ENCODE results near the gene OR7C1.
"Not testable (repeated sequence)": the region's sequence is repeated elsewhere in the genome, so short reads cannot be mapped to it uniquely, and the experiment has no call there.

The OR7C1 gene

GRCh38 chr19:14783410-14783998 is 51.5 kb downstream of the OR7C1 start:
- DNase-seq: not testable (repeated sequence)

- no peak for DNase-seq
Measured at GRCh38 chr19:14782626-14783409, 52.2 kb downstream of the OR7C1 start.

GRCh38 chr19:14781713-14782536 is 53.1 kb downstream of the OR7C1 start:
- not testable (repeated sequence) for DNase-seq

GRCh38 chr19:14780622-14781225 is 54.3 kb downstream of the OR7C1 start:
- DNase-seq: not testable (repeated sequence)

GRCh38 chr19:14779151-14779550 is 55.8 kb downstream of the OR7C1 start:
- no peak for DNase-seq

GRCh38 chr19:14778110-14778845 is 56.7 kb downstream of the OR7C1 start, which contains the start of gene ADGRE2:
Gene ADGRE2, minus strand, starts transcription at chr19:14778560. Its CDS starts 1,804 bp downstream, at chr19:14776756.
- DNase-seq: not testable (repeated sequence)

GRCh38 chr19:14777645-14778044 is 57.3 kb downstream of the OR7C1 start:
- not testable (repeated sequence) for DNase-seq

- DNase-seq: no peak
Measured at GRCh38 chr19:14775869-14776586, 59.0 kb downstream of the OR7C1 start.

GRCh38 chr19:14775326-14775725 is 59.7 kb downstream of the OR7C1 start:
- DNase-seq: not testable (repeated sequence)

GRCh38 chr19:14774373-14774772 is 60.6 kb downstream of the OR7C1 start:
- DNase-seq: no peak

GRCh38 chr19:14773722-14774121 is 61.3 kb downstream of the OR7C1 start:
- not testable (repeated sequence) for DNase-seq

GRCh38 chr19:14772995-14773394 is 62.0 kb downstream of the OR7C1 start:
- DNase-seq: no peak

GRCh38 chr19:14772467-14772866 is 62.5 kb downstream of the OR7C1 start:
- no peak for DNase-seq

- DNase-seq: no peak
Measured at GRCh38 chr19:14770944-14771839, 63.8 kb downstream of the OR7C1 start.

- DNase-seq: no peak
Measured at GRCh38 chr19:14770136-14770535, 64.8 kb downstream of the OR7C1 start.

- no peak for DNase-seq
Measured at GRCh38 chr19:14769201-14769600, 65.8 kb downstream of the OR7C1 start.

- DNase-seq: no peak
Measured at GRCh38 chr19:14768001-14768400, 67.0 kb downstream of the OR7C1 start.

- no peak for DNase-seq
Measured at GRCh38 chr19:14767466-14767971, 67.5 kb downstream of the OR7C1 start.

- not testable (repeated sequence) for DNase-seq
Measured at GRCh38 chr19:14765841-14766240, 69.1 kb downstream of the OR7C1 start.

GRCh38 chr19:14765403-14765802 is 69.6 kb downstream of the OR7C1 start:
- DNase-seq: not testable (repeated sequence)

All from right forelimb (tissue), 1 donor.